ENCODE data around the gene DEF6.
"Not testable (repeated sequence)": the region's sequence is repeated elsewhere in the genome, so short reads cannot be mapped to it uniquely, and the experiment has no call there.

The DEF6 gene

DNA sequence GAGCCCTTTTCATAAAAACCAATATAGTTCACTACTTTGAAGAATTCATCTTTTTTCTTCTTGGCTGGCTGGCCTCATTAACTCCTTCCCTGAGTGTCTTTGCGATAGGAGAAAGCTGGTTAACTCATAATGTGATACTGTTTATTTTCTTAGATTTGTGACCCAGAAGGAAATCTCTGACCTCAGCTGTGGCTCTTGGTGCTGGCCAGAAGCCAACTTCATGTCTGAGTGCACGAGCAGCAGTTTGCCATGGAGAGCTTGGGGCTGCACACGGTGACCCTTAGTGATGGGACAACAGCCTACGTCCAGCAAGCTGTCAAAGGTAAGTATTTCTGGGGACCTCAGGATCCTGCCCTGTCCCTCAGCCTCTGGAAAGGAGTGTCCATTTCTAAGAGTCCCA, 16.7 kb upstream of the DEF6 start:
- no peak for DNase-seq

DNA sequence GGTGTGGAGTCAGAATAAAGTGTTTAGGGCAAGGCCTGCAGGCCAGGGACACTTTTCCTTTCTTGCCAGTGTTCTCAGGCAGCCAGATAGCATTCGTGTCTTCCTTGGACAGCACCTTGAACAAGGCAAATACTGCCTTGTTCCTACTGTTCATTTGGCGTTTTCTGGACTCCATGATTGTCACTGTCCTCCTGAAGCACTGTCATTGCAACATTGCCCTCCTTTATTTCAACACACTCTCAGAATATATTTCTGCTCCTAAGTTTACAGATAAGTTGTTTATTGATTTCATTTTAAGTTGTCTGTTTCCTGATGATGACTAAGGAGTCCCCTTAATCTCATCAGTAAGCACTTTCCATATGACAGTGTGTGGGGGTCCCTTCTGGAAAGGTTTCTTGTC, 15.1 kb upstream of the DEF6 start:
- no peak for DNase-seq

DNA sequence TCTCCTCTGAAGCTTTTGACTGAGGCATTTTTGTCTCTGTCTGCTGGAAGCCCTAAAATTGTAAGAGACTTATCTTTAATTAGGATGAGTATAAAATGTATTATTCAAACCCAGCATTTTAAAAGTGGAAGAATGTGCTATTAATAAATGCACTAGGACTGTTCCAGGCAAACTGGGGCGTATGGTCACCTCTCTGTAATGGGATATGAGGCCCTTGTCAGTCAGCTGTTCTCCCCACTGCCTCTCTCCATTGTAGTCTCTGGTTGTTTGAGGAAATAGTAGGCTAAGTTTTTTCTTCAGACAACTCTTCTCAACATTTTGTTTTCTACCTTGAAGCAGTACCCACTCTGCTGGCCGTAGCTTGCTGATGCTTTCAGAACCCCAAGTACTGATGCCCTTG, 14.3 kb upstream of the DEF6 start:
- DNase-seq: no peak

DNA sequence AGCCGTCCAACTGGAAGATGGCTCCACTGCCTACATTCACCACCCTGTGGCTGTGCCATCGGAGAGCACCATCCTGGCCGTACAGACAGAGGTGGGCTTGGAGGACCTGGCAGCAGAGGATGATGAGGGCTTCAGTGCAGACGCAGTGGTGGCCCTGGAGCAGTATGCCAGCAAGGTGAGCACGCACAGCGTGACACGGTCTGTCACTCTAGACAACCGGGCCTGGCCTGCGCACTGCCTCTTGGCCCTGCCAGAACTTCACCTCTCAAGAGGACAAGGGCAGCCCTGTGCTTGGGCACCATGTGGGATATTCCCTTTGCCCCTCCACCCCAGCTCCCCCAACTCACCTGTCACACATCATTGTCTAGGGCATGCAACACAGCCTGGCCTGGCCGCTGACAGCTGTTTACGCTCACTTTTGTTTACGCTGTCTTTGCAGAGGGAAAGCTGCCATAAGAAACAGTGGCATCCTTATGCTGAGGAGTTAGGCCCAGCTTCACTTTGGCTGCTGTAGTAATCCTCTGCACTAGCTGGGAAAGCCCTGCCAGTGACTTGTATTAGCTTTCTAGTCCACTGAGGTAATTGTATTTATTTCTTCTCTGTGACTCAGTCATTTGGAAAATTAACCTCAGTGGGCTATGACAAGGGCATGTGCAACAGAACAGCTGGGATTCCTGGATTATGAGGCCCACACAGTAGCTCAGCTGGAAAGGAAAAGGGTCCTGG, 9.8 kb upstream of the DEF6 start:
- no peak for DNase-seq

DNA sequence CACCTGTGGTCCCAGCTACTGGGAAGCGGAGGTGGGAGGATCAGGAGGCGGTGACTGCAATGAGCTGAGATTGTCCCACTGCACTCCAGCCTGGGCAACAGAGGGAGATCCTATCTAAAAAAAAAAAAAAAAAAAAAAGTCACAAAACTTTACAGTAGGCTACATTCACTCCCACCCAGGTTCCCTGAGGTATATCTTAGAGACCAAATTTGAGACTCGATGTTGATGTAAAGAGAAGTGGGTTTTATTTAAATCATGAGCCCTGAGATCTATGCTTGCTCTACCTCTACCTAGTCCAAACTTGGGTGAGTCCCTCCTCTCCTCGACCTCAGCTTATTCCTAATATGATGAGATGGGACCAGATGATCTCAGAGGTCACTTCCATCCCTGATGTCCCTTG, 8.8 kb upstream of the DEF6 start:
- no peak for DNase-seq

DNA sequence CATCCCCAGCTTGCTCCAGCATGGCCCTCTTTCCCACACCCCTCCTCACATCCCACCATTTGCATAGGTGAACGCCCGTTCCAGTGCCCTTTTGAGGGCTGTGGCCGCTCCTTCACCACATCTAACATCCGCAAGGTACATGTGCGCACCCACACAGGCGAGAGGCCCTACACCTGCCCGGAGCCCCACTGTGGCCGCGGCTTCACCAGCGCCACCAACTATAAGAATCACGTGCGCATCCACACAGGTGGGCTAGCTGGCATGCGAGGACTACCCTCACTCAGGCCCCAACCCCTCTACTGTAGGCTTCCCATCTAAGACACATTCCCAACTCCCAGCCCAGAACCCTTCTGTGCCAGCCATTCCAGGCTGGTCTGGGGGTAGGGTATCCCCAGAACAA, 6.1 kb upstream of the DEF6 start:
- DNase-seq: no peak

DNA sequence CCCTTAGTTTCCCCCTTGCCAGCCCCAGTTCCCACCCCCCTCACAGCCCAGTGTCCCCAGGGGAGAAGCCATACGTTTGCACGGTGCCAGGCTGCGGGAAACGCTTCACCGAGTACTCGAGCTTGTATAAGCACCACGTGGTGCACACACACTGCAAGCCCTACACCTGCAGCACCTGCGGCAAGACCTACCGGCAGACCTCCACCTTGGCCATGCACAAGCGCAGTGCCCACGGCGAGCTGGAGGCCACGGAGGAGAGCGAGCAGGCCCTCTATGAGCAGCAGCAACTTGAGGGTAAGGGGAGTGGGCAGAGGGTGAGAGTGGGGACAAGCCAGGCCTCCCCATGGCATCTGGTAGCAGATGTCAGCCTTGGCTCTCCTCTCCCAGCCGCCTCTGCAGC, 5.1 kb upstream of the DEF6 start:
- DNase-seq: no peak

DNA sequence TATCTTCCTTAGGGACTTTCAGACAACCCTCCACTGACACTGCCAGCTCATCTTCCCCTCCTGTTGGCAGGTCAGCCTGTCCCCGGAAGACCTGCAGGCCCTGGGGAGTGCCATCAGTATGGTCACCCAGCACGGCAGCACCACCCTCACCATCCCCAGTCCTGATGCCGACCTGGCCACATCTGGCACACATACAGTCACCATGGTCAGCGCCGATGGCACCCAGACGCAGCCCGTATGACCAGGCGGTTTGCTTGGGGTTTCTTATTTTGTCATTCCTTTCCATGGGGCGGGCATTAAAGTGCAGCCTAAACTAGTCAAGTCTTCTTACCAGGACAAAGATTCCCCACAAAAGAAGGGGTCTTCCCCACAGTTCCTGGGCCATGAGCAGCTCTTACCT, 3.9 kb upstream of the DEF6 start:
- DNase-seq: no peak

DNA sequence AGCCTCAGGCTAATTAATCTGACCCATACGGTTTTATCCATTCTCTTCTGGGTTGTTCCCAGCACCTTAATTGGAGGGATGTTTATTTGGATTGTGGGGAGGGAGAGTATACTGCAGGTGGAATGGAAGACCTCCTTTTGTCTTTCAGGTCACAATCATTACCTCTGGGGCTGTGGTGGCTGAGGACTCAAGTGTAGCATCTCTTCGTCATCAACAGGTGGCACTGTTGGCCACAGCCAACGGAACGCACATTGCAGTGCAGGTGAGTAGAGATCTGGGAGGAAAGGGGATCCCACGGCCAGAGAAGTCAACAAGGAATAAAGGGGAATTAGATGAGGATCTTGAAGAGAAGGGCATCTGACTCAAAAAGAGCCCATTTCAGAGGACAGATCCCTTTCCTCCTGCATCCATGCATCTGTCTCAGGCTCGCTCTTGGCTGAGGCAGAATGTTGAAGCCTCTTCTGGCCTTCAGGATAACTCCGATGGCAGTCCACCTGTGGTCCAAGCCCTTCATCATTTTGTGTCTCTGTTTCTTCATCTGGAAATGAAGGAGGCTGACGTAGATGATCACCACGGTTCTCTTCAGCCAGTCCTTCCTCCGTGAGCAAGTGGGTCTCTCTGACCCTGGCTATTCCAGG, 3.2 kb upstream of the DEF6 start:
- DNase-seq: peak; percentile 45 to 74

DNA sequence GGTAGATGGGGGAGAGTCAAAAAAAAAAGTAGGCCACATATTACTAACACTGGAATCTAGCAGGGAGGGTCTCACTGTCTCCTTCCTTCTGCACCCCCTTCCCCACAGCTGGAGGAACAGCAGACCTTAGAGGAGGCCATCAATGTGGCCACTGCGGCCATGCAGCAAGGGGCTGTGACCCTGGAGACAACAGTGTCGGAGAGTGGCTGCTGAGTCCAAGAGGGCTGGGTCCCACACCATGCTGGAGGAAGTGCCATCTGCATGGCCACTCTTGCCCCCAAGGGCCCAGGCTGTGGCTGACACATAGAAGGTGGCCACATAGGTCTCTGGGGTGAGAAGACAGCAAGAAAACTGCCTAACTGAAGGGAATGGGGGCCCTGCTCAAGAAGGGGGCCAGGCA, 2.6 kb upstream of the DEF6 start:
- DNase-seq: no peak

DNA sequence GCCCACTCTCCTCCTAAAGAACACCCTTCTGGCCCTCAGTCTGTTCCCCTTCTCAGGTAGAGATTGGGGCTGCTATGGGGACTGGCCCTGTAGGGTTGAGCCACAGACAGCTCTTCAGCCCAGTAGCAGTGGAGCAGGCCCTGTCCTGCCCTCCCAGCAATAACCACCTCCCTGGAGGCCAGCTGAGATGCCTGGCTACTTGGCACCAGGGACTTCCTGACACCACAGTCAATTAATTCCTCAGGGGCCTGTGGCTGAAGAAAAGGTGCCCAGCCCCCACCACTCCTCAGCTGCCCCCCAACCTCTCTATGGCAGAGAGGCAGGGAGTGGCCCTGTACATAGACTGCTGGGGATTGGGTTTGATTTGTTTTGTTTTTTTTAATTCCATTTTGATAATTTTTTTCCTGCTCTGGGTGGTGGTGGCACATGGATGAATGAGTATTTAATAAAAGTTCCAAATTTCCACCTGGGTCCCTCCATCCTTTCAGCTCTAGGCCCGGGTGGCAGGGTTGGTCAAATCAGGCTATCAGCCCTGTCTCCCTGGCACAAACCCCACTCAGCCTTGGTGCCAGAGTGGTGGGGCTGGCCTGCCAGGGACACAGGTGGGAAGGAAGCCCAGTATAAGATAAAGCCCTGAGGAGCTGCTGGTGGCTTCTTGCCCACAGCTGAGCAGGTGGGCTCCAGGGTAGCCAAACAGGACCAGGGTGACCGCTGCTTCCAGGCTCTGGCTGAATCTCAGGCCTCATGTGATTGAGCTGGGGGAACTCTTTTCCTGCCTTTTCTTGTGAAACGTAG, 1.9 kb upstream of the DEF6 start:
- DNase-seq: no peak

DNA sequence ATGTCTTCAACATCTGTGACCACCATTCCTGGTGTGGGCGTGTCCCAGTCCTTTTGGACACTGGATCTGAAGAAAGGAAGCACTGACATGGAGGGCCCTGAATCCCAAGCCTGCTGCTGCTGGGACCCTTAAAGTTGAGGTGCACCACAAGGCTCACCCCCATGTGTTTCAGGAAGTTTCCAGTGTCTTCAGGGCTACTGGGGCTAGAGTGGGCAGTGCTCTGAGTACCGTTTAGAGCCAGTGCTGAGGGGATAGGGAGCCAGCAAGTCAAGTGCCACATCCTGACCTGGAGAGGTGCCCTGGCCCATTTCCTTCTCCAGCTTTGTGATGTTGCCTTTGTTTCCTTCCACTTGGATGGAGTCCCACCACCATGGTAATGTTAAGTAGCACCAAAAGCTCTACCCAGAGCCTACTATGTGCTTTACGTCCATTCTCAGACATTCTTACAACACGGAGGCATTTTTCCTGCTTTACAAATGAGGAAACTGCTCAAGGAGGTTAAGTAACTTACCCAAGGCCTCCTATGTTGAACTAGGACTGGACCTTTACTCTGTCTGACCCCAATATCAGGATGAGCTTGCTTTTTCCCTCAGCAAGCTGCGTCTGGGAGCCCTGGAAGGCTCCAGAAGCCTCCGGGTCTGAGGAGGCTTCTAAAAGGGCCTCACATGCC, 552 bp upstream of the DEF6 start:
- no peak for DNase-seq

DNA sequence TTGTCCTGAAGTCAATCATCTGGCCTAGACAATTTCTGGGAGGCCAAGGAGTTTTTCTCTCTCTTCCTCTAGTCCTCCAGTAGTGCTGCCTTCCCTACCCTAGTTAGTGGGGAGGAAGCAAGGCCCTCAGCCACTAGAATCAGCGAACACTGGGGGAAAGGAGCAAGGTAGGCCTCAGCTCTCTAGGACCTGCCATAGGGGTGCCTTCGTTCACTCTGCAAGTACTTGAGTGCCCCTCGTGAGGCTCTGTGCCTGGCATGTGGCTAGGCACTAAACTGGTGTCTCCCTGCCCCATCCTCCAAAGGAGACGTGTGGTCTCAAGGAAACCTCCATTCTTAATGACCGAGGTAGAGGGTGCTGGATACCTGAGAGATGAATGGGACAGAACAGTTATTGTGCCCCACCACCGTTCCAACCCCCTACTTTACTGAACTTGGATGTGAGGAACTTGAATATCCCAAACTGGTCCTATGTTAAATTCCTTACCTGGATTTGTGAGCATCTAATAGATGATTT, 1.1 kb downstream of the DEF6 start:
- DNase-seq: no peak

DNA sequence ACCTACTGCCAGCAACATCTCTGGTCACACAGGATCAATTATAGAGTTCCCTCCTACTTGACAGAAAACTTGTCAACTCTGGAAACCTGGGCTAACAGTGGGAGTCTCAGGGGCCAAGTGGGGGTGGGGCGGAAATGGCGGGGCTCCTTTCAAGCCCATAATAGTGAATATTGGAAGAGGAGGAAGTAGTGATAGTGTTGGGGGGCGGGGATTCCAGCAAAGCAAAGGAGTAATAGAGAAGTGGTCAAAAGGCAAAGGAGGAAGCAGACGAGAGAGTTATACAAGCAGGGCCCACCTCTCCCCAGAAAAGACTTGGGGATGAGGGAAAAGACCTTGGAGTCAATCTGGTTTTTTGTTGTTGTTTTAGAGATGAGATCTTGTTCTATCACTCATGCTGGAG, 2.1 kb downstream of the DEF6 start:
- DNase-seq: peak; percentile 48 to 60

DNA sequence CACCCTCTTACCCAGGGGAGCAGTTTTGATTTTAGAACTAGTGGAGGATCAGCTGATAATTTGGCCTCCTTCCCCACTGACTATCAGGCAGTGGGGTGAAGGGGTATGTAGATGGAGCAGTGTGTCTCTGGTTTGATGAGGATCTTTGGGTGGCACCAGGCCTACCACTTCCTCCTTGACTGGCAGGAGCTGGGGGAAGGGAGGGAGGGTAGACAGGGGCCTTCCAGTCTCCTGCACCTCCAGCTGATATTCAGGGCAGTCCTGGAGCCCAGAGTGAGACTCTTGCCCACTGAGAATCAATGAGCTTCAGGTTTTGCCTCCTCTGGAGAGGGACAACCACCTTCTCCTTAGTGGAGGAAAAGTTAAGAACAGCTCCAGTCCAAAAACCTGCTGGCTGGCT, 3.2 kb downstream of the DEF6 start:
- peak; percentile 44 to 69 for DNase-seq

DNA sequence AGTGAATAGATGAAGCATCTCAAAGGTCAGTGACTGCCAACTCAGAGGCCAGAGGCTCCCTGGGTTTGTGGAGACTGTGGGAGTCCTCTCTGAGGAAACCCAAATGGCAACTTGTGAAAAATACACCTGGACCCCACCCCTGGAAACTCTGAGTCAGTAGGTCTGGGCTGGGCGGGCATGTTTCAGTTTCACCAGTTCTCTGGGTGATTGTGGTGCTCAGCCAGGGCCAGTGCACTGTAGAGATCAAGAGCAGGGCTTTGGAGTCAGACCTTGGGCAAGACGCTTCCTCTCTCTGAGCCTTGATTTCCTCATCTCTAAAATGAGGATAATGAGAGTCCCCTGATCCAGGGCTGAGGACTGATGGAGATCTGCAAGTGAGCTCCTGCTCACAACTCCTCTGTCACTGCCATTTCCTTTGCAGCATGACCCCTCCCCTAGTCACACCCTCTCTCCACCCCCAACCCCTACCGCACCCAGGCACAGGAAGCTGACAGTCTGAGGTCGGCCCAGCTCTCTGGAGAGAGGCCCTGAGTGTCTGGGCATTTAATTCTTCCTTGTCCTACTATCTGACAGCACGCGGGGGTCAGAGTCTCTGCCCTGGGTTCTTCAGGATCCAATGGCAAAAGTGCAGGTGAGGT, 5.1 kb downstream of the DEF6 start:
- DNase-seq: peak; percentile 80 to 88

DNA sequence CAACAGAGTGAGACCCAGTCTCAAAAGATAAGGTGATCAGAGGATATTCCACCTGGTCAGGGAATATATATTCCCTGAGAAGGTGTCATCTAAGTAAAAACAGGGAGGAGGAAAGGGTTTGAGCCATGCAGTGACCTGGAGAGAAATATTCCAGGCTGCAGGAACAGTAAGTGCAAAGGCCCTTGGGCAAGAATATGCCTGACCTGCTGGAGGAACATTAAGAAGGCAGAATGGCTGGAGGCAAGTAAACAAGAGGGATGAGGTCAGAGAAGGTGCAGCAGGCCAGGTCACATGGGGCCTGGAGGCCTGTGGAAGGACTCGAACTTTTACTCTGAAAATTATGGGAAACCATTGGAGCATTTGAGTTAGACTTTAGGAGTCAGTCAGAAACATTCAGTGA, 6.7 kb downstream of the DEF6 start:
- no peak for DNase-seq

DNA sequence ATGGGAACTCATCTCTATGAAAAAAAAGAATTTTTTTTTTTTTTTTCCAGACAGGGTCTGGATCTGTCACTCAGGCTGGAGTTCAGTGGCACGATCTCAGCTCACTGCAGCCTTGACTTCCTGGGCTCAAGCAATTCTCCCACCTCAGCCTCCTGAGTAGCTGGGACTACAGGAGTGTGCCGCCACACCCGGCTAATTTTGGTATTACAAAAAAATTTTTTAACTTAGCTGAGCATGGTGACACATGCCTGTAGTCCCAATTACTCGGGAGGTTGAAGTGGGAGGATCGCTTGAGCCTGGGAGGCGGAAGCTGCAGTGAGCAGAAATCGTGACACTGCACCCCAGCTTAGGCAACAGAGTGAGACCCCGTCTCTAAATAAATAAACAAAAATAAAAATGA, 7.5 kb downstream of the DEF6 start:
- DNase-seq: peak in 1 of 2 donors; percentile 47

DNA sequence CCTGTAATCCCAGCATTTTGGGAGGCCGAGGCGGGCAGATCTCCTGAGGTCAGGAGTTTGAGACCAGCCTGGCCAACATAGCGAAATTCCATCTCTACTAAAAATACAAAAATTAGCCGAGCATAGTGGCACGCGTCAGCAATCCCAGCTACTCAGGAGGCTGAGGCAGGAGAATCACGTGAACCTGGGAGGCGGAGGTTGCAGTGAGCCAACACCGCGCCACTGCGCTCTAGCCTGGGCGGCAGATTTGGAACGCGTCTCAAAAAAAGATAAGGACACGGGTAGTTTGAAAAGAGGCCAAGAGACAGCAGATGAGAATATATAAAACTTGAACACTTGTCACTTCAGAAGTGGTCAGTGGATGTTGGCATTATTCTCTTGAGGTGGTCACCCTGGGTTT, 9.5 kb downstream of the DEF6 start:
- DNase-seq: not testable (repeated sequence)

DNA sequence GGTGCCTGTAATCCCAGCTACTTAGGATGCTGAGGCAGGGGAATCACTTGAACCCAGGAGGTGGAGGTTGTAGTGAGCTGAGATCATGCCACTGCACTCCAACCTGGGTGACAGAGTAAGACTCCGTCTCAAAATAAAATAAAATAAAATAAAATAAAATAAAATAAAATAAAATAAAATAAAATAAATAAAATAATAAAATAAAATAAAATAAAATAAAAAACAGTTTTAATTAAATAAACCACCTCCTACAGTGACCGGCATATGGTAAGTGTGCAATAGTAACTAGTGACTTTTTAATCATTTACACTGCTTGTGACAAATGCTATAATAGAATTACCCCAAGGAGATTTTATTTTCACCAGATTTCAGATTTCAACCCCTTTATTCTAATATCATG, 10.9 kb downstream of the DEF6 start:
- DNase-seq: not testable (repeated sequence)

DNA sequence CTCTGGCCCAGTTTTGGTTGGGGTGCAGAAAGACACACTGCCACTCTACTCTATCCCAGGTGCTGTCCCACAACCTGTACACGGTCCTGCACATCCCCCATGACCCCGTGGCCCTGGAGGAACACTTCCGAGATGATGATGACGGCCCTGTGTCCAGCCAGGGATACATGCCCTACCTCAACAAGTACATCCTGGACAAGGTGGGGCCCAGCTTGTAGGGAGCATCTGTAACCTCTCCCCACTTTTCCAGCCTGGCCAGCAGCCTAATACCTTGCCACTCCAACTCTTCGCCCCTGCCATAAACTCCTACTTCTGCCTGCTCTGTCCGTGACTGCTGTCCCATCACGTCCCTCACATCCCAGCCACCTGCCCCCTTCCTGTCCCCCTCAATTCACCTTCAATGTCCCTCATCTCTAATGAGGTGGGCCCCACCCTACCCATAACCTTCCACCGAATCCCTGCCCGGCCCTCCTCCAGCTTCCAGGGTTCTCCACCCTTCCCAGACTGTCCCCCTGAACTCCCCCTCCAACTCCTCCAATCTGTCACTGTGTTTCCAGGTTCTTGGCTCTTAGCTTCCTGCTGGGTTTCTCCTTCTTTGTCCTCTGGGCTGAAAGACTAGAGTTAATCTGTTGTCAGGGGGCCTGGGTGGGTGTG, 12.1 kb downstream of the DEF6 start:
- DNase-seq: no peak

DNA sequence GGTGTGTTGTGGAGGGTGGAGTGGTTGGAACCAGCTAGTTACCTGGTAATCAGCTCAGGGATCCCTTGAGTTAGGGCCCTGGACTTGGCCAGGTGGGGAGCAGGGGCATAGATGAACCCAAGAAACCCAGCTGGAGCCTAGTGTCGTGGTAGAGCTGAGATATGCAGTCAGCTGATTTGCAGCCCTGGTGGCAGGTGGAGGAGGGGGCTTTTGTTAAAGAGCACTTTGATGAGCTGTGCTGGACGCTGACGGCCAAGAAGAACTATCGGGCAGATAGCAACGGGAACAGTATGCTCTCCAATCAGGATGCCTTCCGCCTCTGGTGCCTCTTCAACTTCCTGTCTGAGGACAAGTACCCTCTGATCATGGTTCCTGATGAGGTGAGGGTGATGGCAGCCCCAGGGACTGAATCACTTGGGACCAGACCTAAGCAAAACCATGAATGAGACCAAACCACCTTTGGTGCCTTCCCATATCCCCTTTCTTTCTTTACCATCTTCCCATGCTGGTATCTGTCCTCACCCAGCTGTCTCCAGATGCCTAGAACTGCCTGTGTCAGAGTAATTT, 12.7 kb downstream of the DEF6 start:
- peak in 1 of 2 donors; percentile 27 for DNase-seq

Measured in CD4-positive, alpha-beta T cell treated with Interferon alpha-2 for 1 hour (primary cell).